IPS-20b (cell line): ENCODE data around the gene APOBEC3B.
"Not testable (repeated sequence)": the region's sequence is repeated elsewhere in the genome, so short reads cannot be mapped to it uniquely, and the experiment has no call there.

Experiments used
- H3K27ac ChIP-seq: one replicate; pipeline ENCODE4 v1.5.1; 2013; ENCODE audit warnings: low read length
- H3K27me3 ChIP-seq: 2 replicates; pipeline ENCODE4 v1.6.1; 2013; ENCODE audit warnings: mild to moderate bottlenecking, low read length, inconsistent platforms; ENCODE audit not compliant: insufficient read depth
- H3K36me3 ChIP-seq: 2 replicates; pipeline ENCODE4 v1.6.1; 2013; ENCODE audit warnings: low read depth, mild to moderate bottlenecking, inconsistent platforms, low read length, moderate library complexity; ENCODE audit not compliant: insufficient read depth
- H3K4me1 ChIP-seq: 2 replicates; pipeline ENCODE4 v1.6.1; 2013; ENCODE audit warnings: mild to moderate bottlenecking, control low read depth, inconsistent platforms, low read length, moderate library complexity; ENCODE audit not compliant: insufficient read depth
- H3K4me3 ChIP-seq: 2 replicates; pipeline ENCODE4 v1.5.1; 2013; ENCODE audit warnings: mild to moderate bottlenecking, low read length, inconsistent platforms
- H3K9ac ChIP-seq: 2 replicates; pipeline ENCODE4 v1.6.1; 2013; ENCODE audit warnings: low read depth, mild to moderate bottlenecking, inconsistent platforms, low read length, moderate library complexity
- H3K9me3 ChIP-seq: 2 replicates; pipeline ENCODE4 v1.6.1; 2013; ENCODE audit warnings: mild to moderate bottlenecking, low read depth, low read length, inconsistent platforms; ENCODE audit not compliant: insufficient read depth

Gene APOBEC3B

DNA sequence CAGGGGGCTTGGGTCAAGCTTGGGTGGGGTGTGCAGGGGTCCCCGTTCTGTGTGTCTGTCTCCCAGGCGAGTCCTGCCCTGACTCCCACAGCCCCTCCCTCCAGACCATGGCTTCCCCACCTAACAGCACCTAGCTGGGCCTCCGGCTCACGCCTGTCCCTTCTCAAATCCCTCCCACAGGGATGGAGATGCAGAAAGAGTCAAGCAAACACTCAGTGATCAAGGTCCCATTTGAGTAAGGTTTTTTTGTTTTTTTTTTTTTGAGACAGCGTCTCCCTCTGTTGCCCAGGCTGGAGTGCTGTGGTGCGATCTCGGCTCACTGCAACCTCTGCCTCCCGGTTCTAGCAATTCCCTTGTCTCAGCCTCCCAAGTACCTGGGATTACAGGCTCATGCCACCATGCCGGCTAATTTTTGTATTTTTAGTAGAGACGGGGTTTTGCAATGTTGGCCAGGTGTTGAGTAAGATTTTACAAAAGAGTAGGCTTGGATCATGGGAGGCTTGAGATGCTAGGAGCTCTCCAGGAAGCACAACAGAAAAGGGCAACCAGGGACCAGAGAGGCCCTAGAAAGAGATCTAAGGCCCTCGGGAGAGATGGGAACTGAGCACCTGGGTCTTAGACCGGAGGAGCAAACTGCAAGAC lies 44.5 kb downstream of the APOBEC3B start:
- H3K27me3 ChIP-seq, result no peaks in the 10 kb centered on the region
- peaks cover 10% of the 10 kb centered on the region; the same call in 1 of the 2 replicates for H3K36me3 ChIP-seq
- peaks cover 2% of the 10 kb centered on the region; the same call in 1 of the 2 replicates for H3K4me1 ChIP-seq
- no peak overlapping the region for H3K4me3 ChIP-seq
- no peak overlapping the region for H3K27ac ChIP-seq
- H3K9ac ChIP-seq, result no peak overlapping the region
- H3K9me3 ChIP-seq, result no peaks in the 10 kb centered on the region

DNA sequence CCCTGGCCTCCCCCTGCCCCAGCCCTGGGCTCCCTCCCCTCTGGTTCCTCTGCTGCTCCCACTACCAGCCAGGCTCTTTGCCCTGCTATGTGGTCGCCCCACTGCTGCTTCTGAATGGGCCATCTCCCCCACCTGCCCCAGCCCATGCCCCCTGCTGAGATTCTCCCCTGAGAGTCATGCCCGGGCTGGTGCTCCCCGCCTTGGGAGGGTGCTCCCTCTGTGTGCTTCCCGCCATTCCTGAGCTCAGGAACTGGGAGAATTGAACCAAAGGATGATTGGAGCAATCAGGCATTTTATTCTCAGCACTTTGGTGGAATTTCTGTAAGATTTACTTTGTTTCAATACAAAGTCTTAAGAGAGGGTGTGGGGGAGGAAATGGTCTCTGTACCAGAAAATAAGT lies 45.6 kb downstream of the APOBEC3B start:
- Histone ChIP-seq H3K9me3 (no peaks in the 10 kb centered on the region), H3K27me3 (no peaks in the 10 kb centered on the region), H3K36me3 (peaks cover 10% of the 10 kb centered on the region; the same call in 1 of the 2 replicates), H3K27ac (no peak overlapping the region), H3K4me1 (peaks cover 7% of the 10 kb centered on the region; the same call in 1 of the 2 replicates), H3K4me3 (no peak overlapping the region), H3K9ac (no peak overlapping the region)

DNA sequence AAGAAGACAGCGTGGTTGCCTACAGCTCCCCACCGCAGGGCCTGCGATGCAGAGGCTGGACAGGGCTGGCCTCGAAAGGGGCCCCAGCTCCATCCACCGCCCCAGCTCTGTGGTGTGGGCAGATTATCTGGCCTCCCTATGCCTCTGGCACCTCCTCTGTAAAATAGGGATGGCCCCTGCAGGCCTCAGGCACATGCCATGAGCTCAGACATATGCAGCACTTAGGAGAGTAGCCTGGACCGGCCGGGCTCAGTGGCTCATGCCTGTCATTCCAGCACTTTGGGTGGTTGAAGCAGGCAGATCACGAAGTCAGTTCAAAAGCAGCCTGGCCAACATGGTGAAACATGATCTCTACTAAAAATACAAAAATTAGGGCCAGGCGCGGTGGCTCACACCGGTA lies 46.1 kb downstream of the APOBEC3B start:
- Histone ChIP-seq H3K9ac (no peak overlapping the region), H3K4me3 (no peak overlapping the region), H3K27me3 (no peaks in the 10 kb centered on the region), H3K36me3 (peaks cover 10% of the 10 kb centered on the region; the same call in 1 of the 2 replicates), H3K4me1 (peaks cover 7% of the 10 kb centered on the region; the same call in 1 of the 2 replicates), H3K27ac (no peak overlapping the region), H3K9me3 (no peaks in the 10 kb centered on the region)

- peaks cover 7% of the 10 kb centered on the region; the same call in 1 of the 2 replicates for H3K4me1 ChIP-seq
- no peaks in the 10 kb centered on the region for H3K9me3 ChIP-seq
- H3K27ac ChIP-seq, result no peak overlapping the region
- peaks cover 3% of the 10 kb centered on the region; the same call in 1 of the 2 replicates for H3K36me3 ChIP-seq
- H3K4me3 ChIP-seq, result no peak overlapping the region
- no peak overlapping the region for H3K9ac ChIP-seq
- H3K27me3 ChIP-seq, result no peaks in the 10 kb centered on the region
Observed at GRCh38 chr22:39029227-39029626, 47.1 kb downstream of the APOBEC3B start.

GRCh38 chr22:39030705-39031104 lies 48.6 kb downstream of the APOBEC3B start:
- Histone ChIP-seq H3K27ac (no peak overlapping the region), H3K4me1 (peaks cover 7% of the 10 kb centered on the region; the same call in 1 of the 2 replicates), H3K36me3 (no peaks in the 10 kb centered on the region), H3K9ac (no peak overlapping the region), H3K4me3 (no peak overlapping the region), H3K27me3 (no peaks in the 10 kb centered on the region), H3K9me3 (no peaks in the 10 kb centered on the region)

GRCh38 chr22:39031434-39032295 lies 49.5 kb downstream of the APOBEC3B start:
- not testable (repeated sequence) for H3K4me1 ChIP-seq, H3K27me3 ChIP-seq, H3K36me3 ChIP-seq, H3K9me3 ChIP-seq, H3K27ac ChIP-seq
- Histone ChIP-seq H3K9ac (peak overlapping the region; percentile 57; the same call in 1 of the 2 replicates), H3K4me3 (peak overlapping the region; percentile 50; the same call in 1 of the 2 replicates)

- not testable (repeated sequence) for H3K9me3 ChIP-seq, H3K4me3 ChIP-seq, H3K9ac ChIP-seq, H3K27ac ChIP-seq, H3K36me3 ChIP-seq, H3K27me3 ChIP-seq
- peaks cover 14% of the 10 kb centered on the region; the same call in 1 of the 2 replicates for H3K4me1 ChIP-seq
Observed at GRCh38 chr22:39037071-39037470, 54.9 kb downstream of the APOBEC3B start.

DNA sequence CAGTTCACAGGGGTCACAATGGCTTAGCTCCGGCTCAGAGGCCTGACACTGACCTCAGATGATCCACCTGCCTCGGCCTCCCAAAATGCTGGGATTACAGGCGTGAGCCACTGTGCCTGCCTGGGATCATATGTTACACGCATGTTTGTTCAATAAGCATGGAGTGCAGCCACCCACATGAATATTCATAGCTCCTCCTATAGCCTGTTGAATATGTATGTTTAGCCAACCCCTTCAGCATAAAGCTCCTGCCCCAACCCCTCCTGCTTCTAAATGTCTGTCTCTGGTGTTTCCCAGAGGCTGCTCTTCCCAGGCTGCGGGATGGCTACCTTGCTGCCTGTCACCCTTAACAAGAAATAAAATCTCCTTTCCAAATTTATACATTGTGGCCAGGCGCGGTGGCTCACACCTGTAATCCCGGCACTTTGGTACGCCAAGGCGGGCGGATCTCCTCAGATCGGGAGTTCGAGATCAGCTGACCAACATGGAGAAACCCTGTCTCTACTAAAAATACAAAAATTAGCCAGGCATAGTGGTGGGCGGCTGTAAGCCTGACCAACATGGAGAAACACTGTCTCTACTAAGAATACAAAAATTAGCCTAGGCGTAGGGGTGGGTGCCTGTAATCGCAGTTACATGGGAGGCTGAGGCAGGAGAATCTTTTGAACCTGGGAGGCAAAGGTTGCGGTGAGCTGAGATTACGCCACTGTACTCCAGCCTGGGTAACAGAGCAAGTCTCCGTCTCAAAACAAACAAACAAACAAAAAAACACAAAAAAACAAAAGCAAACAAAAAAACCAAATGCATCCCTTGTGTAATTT lies 57.4 kb downstream of the APOBEC3B start:
- Histone ChIP-seq H3K27me3 (no peaks in the 10 kb centered on the region), H3K27ac (no peak overlapping the region), H3K4me1 (peaks cover 10% of the 10 kb centered on the region; the same call in 1 of the 2 replicates), H3K4me3 (peak overlapping the region; percentile 57), H3K9me3 (no peaks in the 10 kb centered on the region), H3K36me3 (no peaks in the 10 kb centered on the region), H3K9ac (peak overlapping the region; percentile 53; the same call in 1 of the 2 replicates)

GRCh38 chr22:39040155-39040537 lies 58.0 kb downstream of the APOBEC3B start:
- peaks cover 10% of the 10 kb centered on the region; the same call in 1 of the 2 replicates for H3K4me1 ChIP-seq
- H3K36me3 ChIP-seq, H3K9me3 ChIP-seq, H3K27ac ChIP-seq, H3K27me3 ChIP-seq: not testable (repeated sequence)
- H3K9ac ChIP-seq, result peak overlapping the region; percentile 53; the same call in 1 of the 2 replicates
- peak overlapping the region; percentile 57 for H3K4me3 ChIP-seq

DNA sequence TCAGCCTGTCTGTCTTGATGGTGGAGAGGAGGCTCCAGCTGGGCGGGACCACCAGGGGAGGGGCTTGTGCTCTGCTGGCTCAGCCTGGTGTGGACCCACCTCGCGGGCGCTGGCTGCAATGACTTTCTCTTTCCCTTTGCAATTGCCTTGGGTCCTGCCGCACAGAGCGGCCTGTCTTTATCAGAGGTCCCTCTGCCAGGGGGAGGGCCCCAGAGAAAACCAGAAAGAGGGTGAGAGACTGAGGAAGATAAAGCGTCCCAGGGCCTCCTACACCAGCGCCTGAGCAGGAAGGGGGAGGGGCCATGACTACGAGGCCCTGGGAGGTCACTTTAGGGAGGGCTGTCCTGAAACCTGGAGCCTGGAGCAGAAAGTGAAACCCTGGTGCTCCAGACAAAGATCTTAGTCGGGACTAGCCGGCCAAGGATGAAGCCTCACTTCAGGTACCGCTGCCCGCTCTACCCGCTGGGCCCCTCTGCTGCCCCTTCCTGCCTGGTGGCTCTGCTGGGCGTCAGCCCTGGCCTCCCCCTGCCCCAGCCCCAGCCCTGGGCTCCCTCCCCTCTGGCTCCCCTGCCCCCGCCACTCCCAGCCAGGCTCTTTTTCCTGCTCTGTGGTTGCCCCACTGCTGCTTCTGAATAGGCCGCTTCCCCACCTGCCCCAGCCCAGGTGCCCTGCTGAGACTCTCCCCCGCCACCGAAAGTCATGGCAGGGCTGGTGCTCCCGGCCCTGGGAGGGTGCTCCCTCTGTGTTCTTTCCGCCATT lies 58.6 kb downstream of the APOBEC3B start, which contains the start of gene APOBEC3F:
Gene APOBEC3F (plus strand): TSS at position 327 of the 759 bp plus-strand sequence. CDS start 97 bp downstream, at position 424.
- Histone ChIP-seq H3K4me1 (peaks cover 10% of the 10 kb centered on the region; the same call in 1 of the 2 replicates), H3K9ac (peak within 1 kb of the TSS; percentile 53; the same call in 1 of the 2 replicates), H3K4me3 (peak within 1 kb of the TSS; percentile 57), H3K27ac (peak within 1 kb of the TSS; percentile 53)
- not testable (repeated sequence) for H3K9me3 ChIP-seq, H3K36me3 ChIP-seq, H3K27me3 ChIP-seq
